ENCODE measurements around the gene CHCHD3. TPM values are rescaled to one million over a fixed set of nuclear protein-coding genes. Genes with fewer than 3 reads are reported as not detected.

CHCHD3 gene
- total RNA-seq, 4 donors from 2014 or later = 66.0 to 79.1 (median 70.0) TPM

DNA sequence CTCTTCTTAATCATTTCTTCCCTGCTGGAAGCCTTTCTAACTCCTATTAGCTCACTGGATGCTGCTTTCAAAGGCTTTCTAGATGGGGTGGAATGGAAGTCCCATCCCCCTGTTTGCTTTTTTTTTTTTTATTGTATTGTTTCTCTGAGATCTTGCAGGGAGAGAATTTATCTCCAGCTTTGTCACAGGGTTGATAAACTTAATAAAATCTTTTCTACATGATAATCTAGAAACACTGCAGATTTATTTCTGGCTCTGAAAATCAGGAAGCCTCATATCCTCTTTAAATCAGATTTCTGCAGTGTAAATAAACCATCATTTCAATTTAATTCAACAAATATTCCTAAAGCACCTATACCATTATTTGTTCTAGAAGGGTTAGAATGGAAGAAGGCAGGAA is 37.2 kb upstream of the CHCHD3 start:
- Histone ChIP-seq H3K9me3 (no peaks in the 10 kb centered on the region), H3K4me3 (replicated peaks in 1 of 3) (no peak overlapping the region), H3K4me1 (no peaks in the 10 kb centered on the region), H3K27ac (no peak overlapping the region), H3K36me3 (no peaks in the 10 kb centered on the region), H3K27me3 (no peaks in the 10 kb centered on the region)
- no peak for TF ChIP-seq POLR2A (IDR thresholded peaks at IDR 0.05)
- TF ChIP-seq, protein P1, sequence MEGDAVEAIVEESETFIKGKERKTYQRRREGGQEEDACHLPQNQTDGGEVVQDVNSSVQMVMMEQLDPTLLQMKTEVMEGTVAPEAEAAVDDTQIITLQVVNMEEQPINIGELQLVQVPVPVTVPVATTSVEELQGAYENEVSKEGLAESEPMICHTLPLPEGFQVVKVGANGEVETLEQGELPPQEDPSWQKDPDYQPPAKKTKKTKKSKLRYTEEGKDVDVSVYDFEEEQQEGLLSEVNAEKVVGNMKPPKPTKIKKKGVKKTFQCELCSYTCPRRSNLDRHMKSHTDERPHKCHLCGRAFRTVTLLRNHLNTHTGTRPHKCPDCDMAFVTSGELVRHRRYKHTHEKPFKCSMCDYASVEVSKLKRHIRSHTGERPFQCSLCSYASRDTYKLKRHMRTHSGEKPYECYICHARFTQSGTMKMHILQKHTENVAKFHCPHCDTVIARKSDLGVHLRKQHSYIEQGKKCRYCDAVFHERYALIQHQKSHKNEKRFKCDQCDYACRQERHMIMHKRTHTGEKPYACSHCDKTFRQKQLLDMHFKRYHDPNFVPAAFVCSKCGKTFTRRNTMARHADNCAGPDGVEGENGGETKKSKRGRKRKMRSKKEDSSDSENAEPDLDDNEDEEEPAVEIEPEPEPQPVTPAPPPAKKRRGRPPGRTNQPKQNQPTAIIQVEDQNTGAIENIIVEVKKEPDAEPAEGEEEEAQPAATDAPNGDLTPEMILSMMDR (IDR thresholded peaks at IDR 0.05) = no peak
- no peak for DNase-seq
- intact Hi-C loops (cut with DNase I) = no loop called here

DNA sequence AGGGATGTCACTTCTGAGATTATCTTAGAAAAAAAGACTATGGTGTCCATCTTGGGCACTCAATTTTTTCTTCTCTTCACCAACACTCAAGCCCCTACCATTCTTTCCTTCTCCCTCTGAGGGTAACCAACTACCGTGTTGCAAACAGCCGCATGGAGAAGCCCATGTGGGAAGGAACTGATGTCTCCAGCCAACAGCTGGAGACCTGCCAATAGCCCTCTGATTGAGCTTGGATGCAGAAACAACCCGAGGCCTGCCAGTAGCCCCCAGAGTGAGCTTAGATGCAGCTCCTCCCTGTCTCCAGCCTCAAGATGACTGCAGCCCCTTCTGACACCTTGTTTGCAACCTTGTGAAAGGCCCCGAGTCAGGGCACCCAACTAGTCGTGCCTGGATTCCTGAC is 36.4 kb upstream of the CHCHD3 start:
- Histone ChIP-seq H3K36me3 (no peaks in the 10 kb centered on the region), H3K27ac (no peak overlapping the region), H3K4me3 (replicated peaks in 1 of 3) (no peak overlapping the region), H3K4me1 (no peaks in the 10 kb centered on the region), H3K9me3 (no peaks in the 10 kb centered on the region), H3K27me3 (no peaks in the 10 kb centered on the region)
- TF ChIP-seq, protein P1 (IDR thresholded peaks at IDR 0.05) = no peak
- no peak for TF ChIP-seq POLR2A (IDR thresholded peaks at IDR 0.05)
- 53 to 61% methylated on average over 5 of the region's 5 CpGs for WGBS, 2 donors
- no peak for DNase-seq
- intact Hi-C loops (cut with DNase I) = no loop called here

DNA sequence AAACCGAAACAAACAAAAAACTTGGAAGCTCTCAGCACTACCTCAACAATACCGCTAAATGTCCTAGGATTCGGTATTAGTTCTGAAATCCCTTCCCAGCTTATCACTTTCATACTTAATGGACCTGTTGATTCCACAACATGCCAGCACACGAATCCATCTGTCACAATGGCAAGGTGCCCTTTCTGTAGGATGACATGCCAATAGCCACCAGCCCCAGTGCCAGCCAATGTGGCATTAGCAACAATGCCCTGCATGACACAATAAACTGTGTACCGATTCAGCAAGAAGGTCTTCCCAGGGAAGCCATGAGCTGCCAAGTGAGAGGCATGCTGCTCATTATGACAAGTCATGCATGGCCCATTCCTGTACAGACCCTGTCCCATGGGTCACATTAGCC is 35.6 kb upstream of the CHCHD3 start:
- intact Hi-C loops (cut with DNase I) = no loop called here
- 88 to 90% methylated on average over 5 of the region's 5 CpGs for WGBS, 2 donors
- no peak for TF ChIP-seq POLR2A (IDR thresholded peaks at IDR 0.05)
- TF ChIP-seq, protein P1 (IDR thresholded peaks at IDR 0.05) = no peak

DNA sequence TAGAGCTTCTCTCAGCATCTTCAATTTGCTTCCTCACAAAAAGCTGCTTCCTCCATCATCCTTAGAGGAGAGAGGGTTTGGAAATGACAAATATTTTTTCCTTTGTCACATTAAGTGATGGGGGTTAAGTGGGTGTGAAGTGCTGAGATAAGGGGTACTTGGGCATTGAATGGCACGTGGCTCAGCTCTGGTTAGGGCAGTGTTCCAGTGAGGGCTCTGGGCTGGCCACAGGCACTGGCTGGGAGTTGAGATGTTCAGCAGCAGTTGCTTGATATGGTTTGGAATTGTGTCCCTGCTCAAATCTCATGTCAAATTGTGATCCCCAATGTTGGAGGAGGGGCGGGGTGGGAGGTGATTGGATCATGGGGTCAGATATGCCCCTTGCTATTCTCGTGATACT is 33.7 kb upstream of the CHCHD3 start:
- H3K9me3 ChIP-seq = no peaks in the 10 kb centered on the region
- no peak overlapping the region for H3K4me3 ChIP-seq (replicated peaks in 1 of 3)
- intact Hi-C loops (cut with DNase I) = no loop called here
- no peaks in the 10 kb centered on the region for H3K27me3 ChIP-seq
- H3K36me3 ChIP-seq = no peaks in the 10 kb centered on the region
- WGBS, 2 donors = 44 to 48% methylated on average over 3 of the region's 3 CpGs
- no peak overlapping the region for H3K27ac ChIP-seq
- TF ChIP-seq, protein P1 (IDR thresholded peaks at IDR 0.05) = no peak
- TF ChIP-seq POLR2A (IDR thresholded peaks at IDR 0.05) = no peak
- no peaks in the 10 kb centered on the region for H3K4me1 ChIP-seq
- DNase-seq = no peak

More for the DNA sequence above, 35.6 kb upstream of the CHCHD3 start:
- no peak for DNase-seq
- Histone ChIP-seq H3K4me1 (no peaks in the 10 kb centered on the region), H3K27me3 (no peaks in the 10 kb centered on the region), H3K36me3 (no peaks in the 10 kb centered on the region), H3K27ac (no peak overlapping the region), H3K9me3 (no peaks in the 10 kb centered on the region), H3K4me3 (replicated peaks in 1 of 3) (no peak overlapping the region)

DNA sequence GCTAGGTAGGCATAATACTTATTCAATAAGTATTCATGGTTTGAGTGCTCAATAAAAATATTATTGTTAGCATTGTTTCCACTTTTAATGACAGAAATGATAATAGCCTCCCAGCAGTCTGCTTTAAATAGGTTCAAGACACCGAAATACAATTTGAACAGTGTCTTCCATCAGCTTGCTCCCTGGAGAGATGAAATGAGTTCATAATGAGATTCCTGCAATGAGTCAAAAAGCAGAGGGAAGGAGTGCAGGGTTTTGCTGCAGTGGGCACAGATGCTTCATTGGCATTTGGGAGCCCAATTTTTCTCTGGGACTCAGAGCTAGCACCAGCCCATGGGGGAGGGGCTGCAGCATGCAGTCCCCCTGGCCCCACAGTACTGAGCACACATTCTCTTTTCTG is 32.6 kb upstream of the CHCHD3 start:
- Histone ChIP-seq H3K27me3 (no peaks in the 10 kb centered on the region), H3K4me3 (replicated peaks in 1 of 3) (no peak overlapping the region), H3K9me3 (no peaks in the 10 kb centered on the region), H3K4me1 (no peaks in the 10 kb centered on the region), H3K36me3 (no peaks in the 10 kb centered on the region), H3K27ac (no peak overlapping the region)
- intact Hi-C loops (cut with DNase I) = no loop called here
- WGBS, 2 donors = 55 to 62% methylated on average over 1 of the region's 1 CpG
- TF ChIP-seq POLR2A (IDR thresholded peaks at IDR 0.05) = no peak
- TF ChIP-seq, protein P1 (IDR thresholded peaks at IDR 0.05) = no peak
- DNase-seq = no peak

All from thyroid gland (tissue), 4 donors.